SK-N-SH (cell line): ENCODE measurements around the gene CCDC148. TPM values are rescaled to one million over a fixed set of nuclear protein-coding genes. Genes with fewer than 3 reads are reported as not detected.

ENCODE experiments used
- CTCF ChIA-PET: fragments of 300-600, 350-600 bp; formaldehyde crosslinking; extraction: SDS; loops from one replicate; lab custom pipeline; 2021; lab: Yijun Ruan, JAX
- POLR2A ChIA-PET: fragments of 350-600 bp; sonication (Branson Sonifier 250); formaldehyde crosslinking; extraction: SDS; loops from one replicate; lab custom pipeline; 2020; ENCODE audit warnings: antibody characterized with exemption, inconsistent platforms; lab: Yijun Ruan, JAX
- DNase-seq: peaks from one replicate; pipeline ENCODE4 v3.0.0; 2012
- H2AFZ ChIP-seq: fragments of 200-600 bp; sonication (generic); 2 replicates; pipeline ENCODE4 v1.8.1; 2016; ENCODE audit warnings: antibody characterized with exemption, mild to moderate bottlenecking, low read depth
- H3F3A ChIP-seq: fragments of 200-600 bp; sonication (generic); replicated peaks from 2 replicates; pipeline ENCODE3; 2016; ENCODE audit warnings: antibody characterized with exemption, mild to moderate bottlenecking; ENCODE audit not compliant: insufficient read depth
- H3K27ac ChIP-seq, 2 experiments: fragments of 200-500 bp in 1 of 2; fragments of 200-600 bp in 1 of 2; sonication (Bioruptor generic) in 1 of 2; sonication (generic), shearing (Covaris generic) in 1 of 2; 2 replicates each; pipeline versions ENCODE4 v1.5.1 to v1.6.1; 2014 to 2016; ENCODE audit warnings: low read depth in 2 of 2, inconsistent platforms in 1 of 2, low read length in 1 of 2, mild to moderate bottlenecking in 1 of 2, mixed read lengths in 1 of 2
- H3K27me3 ChIP-seq: fragments of 200-600 bp; sonication (generic), shearing (Covaris generic); 2 replicates; pipeline ENCODE4 v1.6.1; 2016; ENCODE audit warnings: mixed run types; ENCODE audit not compliant: insufficient read depth
- H3K36me3 ChIP-seq, 2 experiments: fragments of 200-500 bp in 1 of 2; fragments of 200-600 bp in 1 of 2; sonication (Bioruptor generic) in 1 of 2; sonication (generic) in 1 of 2; replicated peaks in 1 of 2; 2 replicates each; pipeline versions ENCODE3 to v1.5.1; 2014 to 2016; ENCODE audit warnings: low read length in 1 of 2, mild to moderate bottlenecking in 1 of 2; ENCODE audit not compliant: insufficient read depth in 2 of 2, control insufficient read depth in 1 of 2
- H3K4me1 ChIP-seq, 2 experiments: fragments of 200-500 bp in 1 of 2; fragments of 200-600 bp in 1 of 2; sonication (Bioruptor generic) in 1 of 2; sonication (generic), shearing (Covaris generic) in 1 of 2; 2 replicates each; pipeline versions ENCODE4 v1.5.1 to v1.6.1; 2014 to 2016; ENCODE audit warnings: low read depth in 1 of 2, low read length in 1 of 2, mixed run types in 1 of 2; ENCODE audit not compliant: insufficient read depth in 2 of 2, control insufficient read depth in 1 of 2
- H3K4me2 ChIP-seq: fragments of 200-600 bp; sonication (generic), shearing (Covaris generic); 2 replicates; pipeline ENCODE4 v1.6.1; 2017; ENCODE audit warnings: mixed run types
- H3K4me3 ChIP-seq, 2 experiments: fragments of 200-500 bp in 1 of 2; fragments of 200-600 bp in 1 of 2; sonication (Bioruptor generic) in 1 of 2; sonication (generic), shearing (Covaris generic) in 1 of 2; 2 replicates each; pipeline versions ENCODE4 v1.5.1 to v1.8.1; 2014 to 2016; ENCODE audit warnings: low read depth in 2 of 2, inconsistent platforms in 1 of 2, low read length in 1 of 2, mild to moderate bottlenecking in 1 of 2, mixed read lengths in 1 of 2, moderate library complexity in 1 of 2
- H3K79me2 ChIP-seq: fragments of 200-600 bp; sonication (generic); 2 replicates; pipeline ENCODE4 v1.8.1; 2017; ENCODE audit warnings: mild to moderate bottlenecking; ENCODE audit not compliant: insufficient read depth
- H3K9ac ChIP-seq: fragments of 200-600 bp; sonication (generic); 2 replicates; pipeline ENCODE4 v1.6.1; 2017; ENCODE audit warnings: mixed run types
- H3K9me2 ChIP-seq: fragments of 200-600 bp; sonication (generic); 2 replicates; pipeline ENCODE4 v1.6.1; 2017; ENCODE audit warnings: mixed run types
- H3K9me3 ChIP-seq: fragments of 200-600 bp; sonication (generic); 2 replicates; pipeline ENCODE4 v1.6.1; 2017; ENCODE audit warnings: mixed run types, mild to moderate bottlenecking, moderate library complexity
- H4K20me1 ChIP-seq: fragments of 200-600 bp; sonication (generic); 2 replicates; pipeline ENCODE4 v1.6.1; 2017; ENCODE audit warnings: mild to moderate bottlenecking, mixed run types; ENCODE audit not compliant: insufficient read depth
- CTCF ChIP-seq: fragments of 200-600 bp; sonication (generic); IDR thresholded peaks from 2 replicates; pipeline ENCODE4 v1.6.1; 2017; ENCODE audit warnings: antibody characterized with exemption, mild to moderate bottlenecking, moderate library complexity
- ELF1 ChIP-seq: IDR thresholded peaks from 2 replicates; pipeline ENCODE4 v1.4.0; 2012
- FOXJ3 ChIP-seq: sonication (generic); formaldehyde crosslinking; IDR thresholded peaks from 2 replicates; pipeline ENCODE4 v1.5.1; 2020; ENCODE audit warnings: mild to moderate bottlenecking, missing genetic modification reagents
- IRF3 ChIP-seq: fragments of 150-350 bp; IDR thresholded peaks from 2 replicates; pipeline ENCODE4 v1.6.1; 2016; ENCODE audit warnings: mild to moderate bottlenecking, low read depth, low read length
- MAX ChIP-seq: IDR thresholded peaks from 2 replicates; pipeline ENCODE4 v1.4.0; 2012; ENCODE audit warnings: low read depth
- MXI1 ChIP-seq: IDR thresholded peaks from 2 replicates; pipeline ENCODE4 v1.6.1; 2012; ENCODE audit warnings: mild to moderate bottlenecking, low read depth, low read length, improper control_type of control experiment
- SIN3A ChIP-seq: IDR thresholded peaks from 2 replicates; pipeline ENCODE4 v1.6.1; 2012; ENCODE audit warnings: low read depth, mild to moderate bottlenecking, low read length, moderate library complexity, borderline replicate concordance
- SMC3 ChIP-seq: IDR thresholded peaks from 2 replicates; pipeline ENCODE4 v1.6.1; 2012; ENCODE audit warnings: low read depth, low read length, improper control_type of control experiment
- TEAD4 ChIP-seq: IDR thresholded peaks from 2 replicates; pipeline ENCODE4 v1.4.0; 2012; ENCODE audit warnings: mild to moderate bottlenecking, borderline replicate concordance; ENCODE audit not compliant: insufficient read depth
- USF2 ChIP-seq: fragments of 150-350 bp; IDR thresholded peaks from 2 replicates; pipeline ENCODE4 v1.6.1; 2017; ENCODE audit warnings: antibody characterized with exemption, low read length, low read depth, borderline replicate concordance
- ZBTB33 ChIP-seq: IDR thresholded peaks from 2 replicates; pipeline ENCODE4 v1.4.0; 2012; ENCODE audit warnings: low read depth, borderline replicate concordance
- WGBS: methylation state at CpG from one replicate; pipeline ENCODE4 v1.1.6; 2017; ENCODE audit warnings: low lambda C conversion rate; 5-methylcytosine and 5-hydroxymethylcytosine counted together
- polyA plus RNA-seq, 3 experiments: library from polyadenylated mRNA; depleted of rRNA; stranded (reverse); fragments of >200 nt; gene quantifications; 2 replicates each; pipeline ENCODE4 v1.2.3, GENCODE V29; 2012

Gene CCDC148
- polyA plus RNA-seq, 1 of the 3 experiments (the other 2 are of a cell fraction) = 0.18 TPM

- Histone ChIP-seq H3K36me3 (no peaks in the 10 kb centered on the region), H3K4me1 (no peaks in the 10 kb centered on the region), H3K27me3 (no peaks in the 10 kb centered on the region; the same call in 1 of the 2 replicates), H3K4me2 (no peak overlapping the region), H3F3A (no peaks in the 10 kb centered on the region), H2AFZ (no peak overlapping the region), H3K9ac (no peak overlapping the region), H3K9me2 (no peaks in the 10 kb centered on the region), H4K20me1 (no peaks in the 10 kb centered on the region), H3K79me2 (no peaks in the 10 kb centered on the region), H3K4me3 (no peak overlapping the region), H3K27ac (no peak overlapping the region), H3K9me3 (no peaks in the 10 kb centered on the region)
- ChIA-PET POLR2A (no interaction called here), CTCF (interaction anchor here (0.6 to 1.9 kb wide), 6 partner anchors 10 to 959 kb away, joined by 3 to 9 read pairs (median 4); no protein-coding TSS in a partner anchor)
- TF ChIP-seq SIN3A = no peak
- TF ChIP-seq IRF3 = no peak
- TF ChIP-seq ELF1 = no peak
- TF ChIP-seq SMC3 = no peak
- TF ChIP-seq MXI1 = no peak
- no peak for TF ChIP-seq ZBTB33
- no peak for TF ChIP-seq TEAD4
- TF ChIP-seq USF2 = no peak
- no peak for TF ChIP-seq FOXJ3 (CRISPR knock-in tag)
- no peak for TF ChIP-seq MAX
- no peak for TF ChIP-seq CTCF
- DNase-seq = no peak
- WGBS = 54% methylated on average over 2 of the region's 2 CpGs
These were observed 263.8 kb downstream of the CCDC148 start for GRCh38 chr2:158192515-158193443.
